ENCODE data around the gene CSGALNACT2. TPM values are rescaled to one million over a fixed set of nuclear protein-coding genes. Genes with fewer than 3 reads are reported as not detected.

Gene CSGALNACT2
- total and polyA plus RNA-seq, 2 donors from 2014 or later, result 4.8 to 20.0 TPM

DNA sequence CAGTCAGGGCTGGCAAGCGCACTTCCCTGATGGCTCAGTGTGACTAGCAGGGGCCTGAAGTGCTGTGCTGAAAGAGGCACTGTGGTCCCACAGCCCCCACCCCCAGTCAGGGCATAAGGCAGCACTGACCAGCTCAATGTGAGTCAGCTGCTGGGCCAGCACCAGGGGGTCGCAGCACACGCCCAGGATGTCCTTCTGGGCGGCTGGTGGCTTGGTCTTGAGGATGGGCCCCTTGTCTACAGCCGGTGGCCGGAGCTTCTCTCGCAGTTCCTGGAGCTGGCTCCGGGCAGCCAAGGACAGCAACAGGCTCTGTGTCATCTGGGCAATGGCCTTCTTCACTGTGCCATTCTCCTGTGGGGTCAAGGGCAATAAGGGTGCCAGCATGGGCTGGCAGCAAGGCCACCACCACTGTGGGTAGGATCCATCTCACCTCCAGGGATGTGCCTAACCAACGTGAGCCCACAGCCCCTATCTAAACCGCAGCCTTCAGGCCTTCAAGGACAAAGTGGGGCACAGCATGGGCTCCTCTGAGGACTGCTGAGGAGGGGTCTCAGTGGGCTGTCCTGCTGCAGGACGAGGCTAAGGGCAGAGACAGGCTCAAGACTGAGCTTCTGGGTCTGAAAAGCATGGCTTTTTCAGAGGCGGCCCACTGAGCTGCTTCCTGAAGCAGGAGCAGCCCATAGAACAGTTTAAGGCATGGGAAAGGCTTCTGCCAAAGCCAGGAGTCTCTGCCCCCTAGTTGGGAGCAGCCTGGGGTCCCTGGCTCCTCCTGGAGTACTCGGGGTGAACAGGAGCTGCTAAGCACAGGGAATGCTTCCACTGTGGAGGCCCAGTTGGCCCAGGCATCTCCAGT, 62.5 kb downstream of the CSGALNACT2 start:
- no peaks in the 10 kb centered on the region for H3K9me3 ChIP-seq (ENCODE audit: control insufficient read depth in 2 of 3, insufficient read depth in 1 of 3, low read length in 3 of 3)
- peaks cover 0 to 5% (median 3%) of the 10 kb centered on the region in 3 donors for H3K4me1 ChIP-seq (ENCODE audit: control insufficient read depth in 2 of 3, insufficient read depth in 2 of 3, low read depth in 1 of 3, low read length in 3 of 3)
- H3K27me3 ChIP-seq (ENCODE audit: control insufficient read depth, insufficient read depth, low read length), result no peaks in the 10 kb centered on the region
- H3K27ac ChIP-seq (ENCODE audit: low read depth in 2 of 2, low read length in 2 of 2), result no peak overlapping the region
- TF ChIP-seq, protein P1, sequence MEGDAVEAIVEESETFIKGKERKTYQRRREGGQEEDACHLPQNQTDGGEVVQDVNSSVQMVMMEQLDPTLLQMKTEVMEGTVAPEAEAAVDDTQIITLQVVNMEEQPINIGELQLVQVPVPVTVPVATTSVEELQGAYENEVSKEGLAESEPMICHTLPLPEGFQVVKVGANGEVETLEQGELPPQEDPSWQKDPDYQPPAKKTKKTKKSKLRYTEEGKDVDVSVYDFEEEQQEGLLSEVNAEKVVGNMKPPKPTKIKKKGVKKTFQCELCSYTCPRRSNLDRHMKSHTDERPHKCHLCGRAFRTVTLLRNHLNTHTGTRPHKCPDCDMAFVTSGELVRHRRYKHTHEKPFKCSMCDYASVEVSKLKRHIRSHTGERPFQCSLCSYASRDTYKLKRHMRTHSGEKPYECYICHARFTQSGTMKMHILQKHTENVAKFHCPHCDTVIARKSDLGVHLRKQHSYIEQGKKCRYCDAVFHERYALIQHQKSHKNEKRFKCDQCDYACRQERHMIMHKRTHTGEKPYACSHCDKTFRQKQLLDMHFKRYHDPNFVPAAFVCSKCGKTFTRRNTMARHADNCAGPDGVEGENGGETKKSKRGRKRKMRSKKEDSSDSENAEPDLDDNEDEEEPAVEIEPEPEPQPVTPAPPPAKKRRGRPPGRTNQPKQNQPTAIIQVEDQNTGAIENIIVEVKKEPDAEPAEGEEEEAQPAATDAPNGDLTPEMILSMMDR (IDR thresholded peaks at IDR 0.05; ENCODE audit: borderline replicate concordance, extremely low read depth, insufficient read depth), result no peak
- FAIRE-seq, result no peak
- peak in 3 of 5 donors; percentile 3 to 46 (median 30) for DNase-seq
- intact Hi-C loops (cut with DNase I), result no loop called here
- no peaks in the 10 kb centered on the region for H3K36me3 ChIP-seq (ENCODE audit: control insufficient read depth in 2 of 3, insufficient read depth in 3 of 3, low read length in 3 of 3)
- no peak overlapping the region for H3K4me3 ChIP-seq (ENCODE audit: low read length in 3 of 3)
- H3K9ac ChIP-seq (ENCODE audit: low read length in 3 of 3), result no peak overlapping the region

DNA sequence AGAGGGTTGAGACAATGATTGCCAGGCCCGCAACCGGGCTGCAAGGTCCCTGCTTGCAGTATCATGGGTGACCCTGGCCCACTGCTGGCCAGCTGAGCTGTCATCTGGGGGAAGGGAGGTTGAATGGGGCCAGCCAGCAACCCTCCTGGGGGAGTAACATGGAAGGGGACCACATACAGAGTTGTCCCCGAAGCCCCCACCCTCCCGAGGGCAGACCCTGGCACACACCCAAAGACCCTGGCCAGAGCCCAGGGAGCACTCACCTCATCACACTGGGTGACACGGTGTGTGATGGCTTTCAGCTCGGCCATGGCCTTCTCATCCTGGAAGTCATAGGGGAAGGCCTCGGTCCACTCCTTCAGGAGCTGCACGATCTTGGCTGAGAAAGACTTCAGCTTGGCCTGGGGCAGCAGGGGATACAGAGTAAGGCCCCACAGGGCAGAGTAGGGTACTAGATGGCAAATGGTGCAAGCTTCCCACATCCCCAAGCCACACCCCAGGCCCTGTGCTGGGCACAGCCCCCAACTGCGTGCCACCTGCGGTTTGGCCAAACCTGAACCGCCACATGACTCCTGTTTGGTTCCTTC, 63.4 kb downstream of the CSGALNACT2 start:
- H3K27me3 ChIP-seq (ENCODE audit: control insufficient read depth, insufficient read depth, low read length), result no peaks in the 10 kb centered on the region
- H3K4me3 ChIP-seq (ENCODE audit: low read length in 3 of 3), result no peak overlapping the region
- no peak overlapping the region for H3K9ac ChIP-seq (ENCODE audit: low read length in 3 of 3)
- H3K4me1 ChIP-seq (ENCODE audit: control insufficient read depth in 2 of 3, insufficient read depth in 2 of 3, low read depth in 1 of 3, low read length in 3 of 3), result peaks cover 0 to 5% (median 3%) of the 10 kb centered on the region in 3 donors
- intact Hi-C loops (cut with DNase I), result no loop called here
- TF ChIP-seq, protein P1 (IDR thresholded peaks at IDR 0.05; ENCODE audit: borderline replicate concordance, extremely low read depth, insufficient read depth), result no peak
- H3K9me3 ChIP-seq (ENCODE audit: control insufficient read depth in 2 of 3, insufficient read depth in 1 of 3, low read length in 3 of 3), result no peaks in the 10 kb centered on the region
- H3K27ac ChIP-seq (ENCODE audit: low read depth in 2 of 2, low read length in 2 of 2), result no peak overlapping the region
- H3K36me3 ChIP-seq (ENCODE audit: control insufficient read depth in 2 of 3, insufficient read depth in 3 of 3, low read length in 3 of 3), result no peaks in the 10 kb centered on the region
- DNase-seq, result peak in 3 of 5 donors; percentile 7 to 53 (median 51)
- FAIRE-seq, result no peak

DNA sequence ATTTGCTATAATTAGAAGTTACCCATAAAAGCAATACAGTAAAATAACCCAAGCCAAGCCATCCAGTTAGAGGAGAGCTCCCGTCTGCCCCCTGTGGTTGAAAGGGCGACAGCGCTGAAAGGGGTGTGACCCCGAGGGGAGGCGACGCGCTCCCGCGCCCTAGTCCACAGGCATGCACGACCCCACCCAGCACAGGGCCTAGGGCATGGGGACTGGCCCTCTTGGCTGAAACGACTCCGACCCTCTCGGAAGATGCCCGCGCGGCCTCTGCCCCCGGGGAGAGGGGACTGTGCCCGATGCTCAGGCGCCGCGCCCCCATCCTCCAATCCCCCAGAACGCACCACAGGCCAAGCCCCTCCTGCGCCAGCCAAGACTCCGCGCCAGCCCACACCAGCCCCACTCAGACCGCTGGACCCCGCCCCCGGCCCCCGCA, 64.0 kb downstream of the CSGALNACT2 start:
- Histone ChIP-seq H3K4me3 (ENCODE audit: low read length in 3 of 3) (peak overlapping the region in 1 of 3 donors; percentile 7), H3K9me3 (ENCODE audit: control insufficient read depth in 2 of 3, insufficient read depth in 1 of 3, low read length in 3 of 3) (no peaks in the 10 kb centered on the region), H3K27me3 (ENCODE audit: control insufficient read depth, insufficient read depth, low read length) (no peaks in the 10 kb centered on the region), H3K36me3 (ENCODE audit: control insufficient read depth in 2 of 3, insufficient read depth in 3 of 3, low read length in 3 of 3) (no peaks in the 10 kb centered on the region), H3K9ac (ENCODE audit: low read length in 3 of 3) (no peak overlapping the region), H3K27ac (ENCODE audit: low read depth in 2 of 2, low read length in 2 of 2) (no peak overlapping the region), H3K4me1 (ENCODE audit: control insufficient read depth in 2 of 3, insufficient read depth in 2 of 3, low read depth in 1 of 3, low read length in 3 of 3) (peaks cover 0 to 5% (median 3%) of the 10 kb centered on the region in 3 donors)
- peak; percentile 40 to 82 (median 64) for DNase-seq
- intact Hi-C loops (cut with DNase I), result no loop called here
- TF ChIP-seq, protein P1 (IDR thresholded peaks at IDR 0.05; ENCODE audit: borderline replicate concordance, extremely low read depth, insufficient read depth), result peak; percentile 28
- no peak for FAIRE-seq

Measured in kidney (tissue), 14 donors.